Smooth muscle cell (in vitro differentiated cells): ENCODE measurements around the gene ERG. TPM values are rescaled to one million over a fixed set of nuclear protein-coding genes. Genes with fewer than 3 reads are reported as not detected.
A peak's percentile ranks its signal among the peaks of the same experiment; 100 is the strongest.

ENCODE experiments used
- DNase-seq: peaks from one replicate; lab custom pipeline; 2025; ENCODE audit not compliant: unreplicated experiment; lab: John Stamatoyannopoulos, UW
- H2AFZ ChIP-seq: fragments of 200-600 bp; sonication (generic); 2 replicates; pipeline ENCODE4 v1.6.0; 2016; ENCODE audit warnings: antibody characterized with exemption, low read depth, mild to moderate bottlenecking
- H3F3A ChIP-seq: fragments of 200-600 bp; sonication (generic); 2 replicates; pipeline ENCODE4 v1.6.0; 2017; ENCODE audit warnings: antibody characterized with exemption, low read depth
- H3K27ac ChIP-seq: fragments of 200-600 bp; sonication (generic); 2 replicates; pipeline ENCODE4 v1.5.1; 2016; ENCODE audit warnings: low read depth, mild to moderate bottlenecking
- H3K27me3 ChIP-seq: fragments of 200-600 bp; sonication (generic); 2 replicates; pipeline ENCODE4 v1.6.1; 2016; ENCODE audit warnings: low read depth, mild to moderate bottlenecking
- H3K36me3 ChIP-seq: fragments of 200-600 bp; sonication (generic); 2 replicates; pipeline ENCODE4 v1.5.1; 2016; ENCODE audit warnings: low read depth
- H3K4me1 ChIP-seq: fragments of 200-600 bp; sonication (generic); 2 replicates; pipeline ENCODE4 v1.5.1; 2016; ENCODE audit warnings: low read depth
- H3K4me2 ChIP-seq: fragments of 200-600 bp; sonication (generic); 2 replicates; pipeline ENCODE4 v1.6.0; 2016; ENCODE audit warnings: mild to moderate bottlenecking
- H3K4me3 ChIP-seq: fragments of 200-600 bp; sonication (generic); 2 replicates; pipeline ENCODE4 v1.5.1; 2016; ENCODE audit warnings: mild to moderate bottlenecking
- H3K79me2 ChIP-seq: fragments of 200-600 bp; sonication (generic); 2 replicates; pipeline ENCODE4 v1.6.0; 2016; ENCODE audit warnings: low read depth, mild to moderate bottlenecking
- H3K9ac ChIP-seq: fragments of 200-600 bp; sonication (generic); 2 replicates; pipeline ENCODE4 v1.6.0; 2016; ENCODE audit warnings: low read depth
- H3K9me3 ChIP-seq: fragments of 200-600 bp; sonication (generic); replicated peaks from 2 replicates; pipeline ENCODE4 v1.5.1; 2016; ENCODE audit warnings: low read depth
- H4K20me1 ChIP-seq: fragments of 200-600 bp; sonication (generic); 2 replicates; pipeline ENCODE4 v1.6.0; 2016; ENCODE audit warnings: low read depth
- WGBS: methylation state at CpG from one replicate; pipeline ENCODE4 v1.1.7; 2016; ENCODE audit warnings: low lambda C conversion rate; 5-methylcytosine and 5-hydroxymethylcytosine counted together
- polyA plus RNA-seq: library from polyadenylated mRNA; unstranded; fragments of >200 nt; fragmentation: Nextera tagmentation; extraction: Ambion mirVana; gene quantifications from 2 replicates; pipeline ENCODE4 v1.2.1, GENCODE V29; 2016
- total RNA-seq: library from RNA; depleted of rRNA; stranded (reverse); fragments of >200 nt; gene quantifications from 2 replicates; pipeline ENCODE4 v1.2.3, GENCODE V29; 2014
- TF ChIP-seq, protein P1 (sequence below): fragments of 200-600 bp; sonication (generic); IDR thresholded peaks from 2 replicates; pipeline ENCODE4 v1.5.1; 2017; ENCODE audit warnings: borderline replicate concordance, mild to moderate bottlenecking, antibody characterized with exemption; ENCODE audit not compliant: insufficient read depth, poor library complexity, severe bottlenecking

Gene ERG
- total and polyA plus RNA-seq, 2 experiments from 2014 or later, result 11.0 to 14.4 TPM

DNA sequence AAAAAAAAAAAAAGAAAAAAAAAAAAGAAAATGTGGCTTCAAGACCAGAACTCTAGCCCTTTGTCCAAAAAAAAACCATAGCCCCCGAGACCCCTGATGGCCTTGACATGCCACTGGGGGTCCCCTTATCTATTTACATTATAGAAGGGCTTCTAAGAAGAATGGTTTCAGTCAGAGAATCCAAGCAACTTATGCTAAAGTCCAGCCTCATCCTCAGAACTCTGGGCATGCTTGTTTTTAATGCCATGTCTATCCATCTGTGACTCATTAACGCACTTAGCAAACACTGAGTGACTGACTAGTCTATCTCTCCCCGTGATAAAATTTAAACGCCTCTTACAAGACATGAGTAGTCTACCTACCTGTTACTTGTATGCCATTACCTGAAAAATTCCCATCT lies 29.3 kb downstream of the ERG start:
- Histone ChIP-seq H3K36me3 (no peaks in the 10 kb centered on the region), H3K9ac (no peak overlapping the region), H3K4me1 (no peaks in the 10 kb centered on the region), H3K9me3 (no peaks in the 10 kb centered on the region), H3F3A (peaks cover 5% of the 10 kb centered on the region), H3K4me2 (peak overlapping the region; percentile 57), H2AFZ (no peak overlapping the region), H3K27me3 (no peaks in the 10 kb centered on the region), H3K27ac (no peak overlapping the region), H4K20me1 (no peaks in the 10 kb centered on the region), H3K4me3 (no peak overlapping the region), H3K79me2 (no peaks in the 10 kb centered on the region)
- no peak for DNase-seq
- TF ChIP-seq, protein P1, sequence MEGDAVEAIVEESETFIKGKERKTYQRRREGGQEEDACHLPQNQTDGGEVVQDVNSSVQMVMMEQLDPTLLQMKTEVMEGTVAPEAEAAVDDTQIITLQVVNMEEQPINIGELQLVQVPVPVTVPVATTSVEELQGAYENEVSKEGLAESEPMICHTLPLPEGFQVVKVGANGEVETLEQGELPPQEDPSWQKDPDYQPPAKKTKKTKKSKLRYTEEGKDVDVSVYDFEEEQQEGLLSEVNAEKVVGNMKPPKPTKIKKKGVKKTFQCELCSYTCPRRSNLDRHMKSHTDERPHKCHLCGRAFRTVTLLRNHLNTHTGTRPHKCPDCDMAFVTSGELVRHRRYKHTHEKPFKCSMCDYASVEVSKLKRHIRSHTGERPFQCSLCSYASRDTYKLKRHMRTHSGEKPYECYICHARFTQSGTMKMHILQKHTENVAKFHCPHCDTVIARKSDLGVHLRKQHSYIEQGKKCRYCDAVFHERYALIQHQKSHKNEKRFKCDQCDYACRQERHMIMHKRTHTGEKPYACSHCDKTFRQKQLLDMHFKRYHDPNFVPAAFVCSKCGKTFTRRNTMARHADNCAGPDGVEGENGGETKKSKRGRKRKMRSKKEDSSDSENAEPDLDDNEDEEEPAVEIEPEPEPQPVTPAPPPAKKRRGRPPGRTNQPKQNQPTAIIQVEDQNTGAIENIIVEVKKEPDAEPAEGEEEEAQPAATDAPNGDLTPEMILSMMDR, result no peak
- WGBS, result 21% methylated on average over 4 of the region's 4 CpGs

DNA sequence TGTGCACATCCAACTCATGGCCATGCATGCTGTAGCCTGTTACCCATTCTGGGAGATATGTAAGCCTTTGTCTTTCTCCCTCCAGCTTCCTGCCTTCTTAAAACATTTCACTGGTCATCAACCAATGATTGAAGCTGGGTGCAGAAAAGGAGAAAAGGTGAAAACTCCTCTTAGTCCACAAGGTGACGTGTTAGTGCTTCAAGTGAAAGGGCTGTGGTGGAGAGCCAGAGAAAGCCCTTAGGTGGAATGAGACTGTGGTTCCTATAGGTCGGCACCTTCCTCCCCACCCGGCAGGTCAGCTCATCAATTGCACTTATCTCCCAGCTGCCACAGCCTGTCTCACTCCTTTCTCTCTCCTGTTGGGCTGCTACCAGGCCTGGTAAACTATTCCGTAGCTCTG lies 30.4 kb downstream of the ERG start:
- DNase-seq, result no peak
- WGBS, result 82% methylated on average over 4 of the region's 4 CpGs
- no peak overlapping the region for H2AFZ ChIP-seq
- no peaks in the 10 kb centered on the region for H3K27me3 ChIP-seq
- no peaks in the 10 kb centered on the region for H3K9me3 ChIP-seq
- no peak overlapping the region for H3K9ac ChIP-seq
- no peaks in the 10 kb centered on the region for H3K36me3 ChIP-seq
- TF ChIP-seq, protein P1, result no peak
- peaks cover 5% of the 10 kb centered on the region for H3F3A ChIP-seq
- no peaks in the 10 kb centered on the region for H3K4me1 ChIP-seq
- H3K4me3 ChIP-seq, result no peak overlapping the region
- no peak overlapping the region for H3K27ac ChIP-seq
- H3K79me2 ChIP-seq, result no peaks in the 10 kb centered on the region
- H3K4me2 ChIP-seq, result no peak overlapping the region
- H4K20me1 ChIP-seq, result no peaks in the 10 kb centered on the region

DNA sequence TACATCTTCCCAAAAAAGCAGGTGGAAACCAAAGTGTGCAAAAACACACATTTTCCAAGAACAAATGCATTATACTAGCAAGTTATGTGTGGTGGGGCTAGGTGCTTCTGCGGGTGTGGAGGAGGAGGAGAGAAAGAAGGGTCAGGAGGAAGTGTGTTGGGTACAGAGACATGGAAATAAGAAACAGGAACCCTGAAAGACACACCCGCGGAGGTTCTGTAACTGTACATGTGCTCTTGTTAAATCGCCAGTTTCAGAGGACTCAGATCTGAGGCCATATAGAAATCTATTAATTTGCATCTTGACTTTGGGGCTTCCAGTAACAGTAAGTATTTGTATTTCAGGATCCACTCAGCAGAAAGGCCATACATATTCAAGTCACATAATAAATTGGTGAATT lies 30.9 kb downstream of the ERG start:
- Histone ChIP-seq H2AFZ (no peak overlapping the region), H3K27ac (no peak overlapping the region), H3K79me2 (no peaks in the 10 kb centered on the region), H3K36me3 (no peaks in the 10 kb centered on the region), H3F3A (peaks cover 5% of the 10 kb centered on the region), H3K4me3 (no peak overlapping the region), H3K4me2 (no peak overlapping the region), H3K9ac (no peak overlapping the region), H4K20me1 (no peaks in the 10 kb centered on the region), H3K4me1 (no peaks in the 10 kb centered on the region), H3K9me3 (no peaks in the 10 kb centered on the region), H3K27me3 (no peaks in the 10 kb centered on the region)
- TF ChIP-seq, protein P1, result no peak
- WGBS, result 94% methylated on average over 4 of the region's 4 CpGs
- DNase-seq, result no peak

DNA sequence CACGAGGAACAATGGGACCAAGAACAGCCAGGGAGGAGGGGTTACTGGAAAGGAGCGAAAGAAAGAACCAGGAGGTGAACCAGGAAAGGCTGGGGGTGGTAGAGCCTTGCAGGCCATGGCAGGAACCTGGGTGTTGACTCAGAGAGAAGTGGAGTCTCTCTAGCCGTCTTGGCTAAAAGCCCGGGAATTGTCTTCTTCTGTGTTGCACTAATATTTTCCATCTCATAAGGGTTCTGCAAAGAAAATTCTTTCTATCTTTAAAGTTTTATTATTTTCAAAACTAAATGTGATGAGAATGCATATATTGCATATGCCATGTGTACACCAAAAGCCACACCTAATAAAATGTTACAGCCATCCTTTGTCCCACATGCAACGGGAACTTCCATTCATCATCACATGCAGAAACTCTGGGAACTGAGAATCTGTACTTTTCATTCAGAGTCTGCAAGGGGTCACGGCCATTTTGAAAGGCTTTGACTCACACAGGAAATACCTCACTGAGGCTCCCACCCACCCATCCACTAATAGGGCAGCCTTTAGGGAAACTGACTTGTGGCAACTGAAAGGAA lies 38.0 kb downstream of the ERG start:
- Histone ChIP-seq H3K79me2 (no peaks in the 10 kb centered on the region), H3K9me3 (no peaks in the 10 kb centered on the region), H4K20me1 (no peaks in the 10 kb centered on the region), H3K27me3 (no peaks in the 10 kb centered on the region), H3K4me3 (no peak overlapping the region), H3F3A (no peaks in the 10 kb centered on the region), H3K9ac (no peak overlapping the region), H3K36me3 (no peaks in the 10 kb centered on the region), H3K4me2 (no peak overlapping the region), H2AFZ (no peak overlapping the region), H3K27ac (peak overlapping the region; percentile 65), H3K4me1 (no peaks in the 10 kb centered on the region)
- 75% methylated on average over 6 of the region's 6 CpGs for WGBS
- TF ChIP-seq, protein P1, result no peak
- DNase-seq, result no peak
